LoVo (cell line): Measurements from ENCODE around the gene SBNO1.
"Not testable (repeated sequence)": the region's sequence is repeated elsewhere in the genome, so short reads cannot be mapped to it uniquely, and the experiment has no call there.

ENCODE experiments used
- DNase-seq: peaks from one replicate; pipeline ENCODE4 v3.0.0-alpha.2; 2016; ENCODE audit warnings: low spot score

Gene SBNO1

DNA sequence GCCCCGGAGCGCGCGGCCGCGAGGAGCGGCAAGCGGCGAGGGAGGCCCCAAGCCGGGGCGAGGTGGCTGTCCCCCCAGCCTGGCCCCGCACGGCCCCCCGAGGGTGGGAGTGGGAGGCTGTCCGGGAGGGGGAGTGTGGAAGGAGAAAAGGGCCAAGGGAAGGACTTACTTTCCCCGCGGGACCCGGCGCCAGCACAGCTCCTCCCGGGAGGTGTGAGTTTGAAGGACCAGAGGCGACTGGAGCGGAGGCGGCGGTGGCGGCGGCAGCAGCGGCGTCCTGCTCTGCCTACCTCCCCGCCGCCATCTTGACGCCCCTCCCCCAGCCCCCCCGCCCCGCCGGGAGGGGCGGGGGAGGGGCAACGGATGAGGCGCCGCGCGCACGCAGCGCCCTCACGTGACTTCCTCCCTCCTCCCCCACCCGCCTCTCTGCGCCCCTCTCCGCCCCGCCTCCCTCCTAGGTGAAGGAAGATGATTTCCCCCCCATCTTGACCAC lies at the start of gene SBNO1:
Gene SBNO1 (minus strand): TSS at position 316 of the 493 bp plus-strand sequence. CDS start 14,406 bp downstream, outside the sequence.
- DNase-seq, result peak; percentile 95

DNA sequence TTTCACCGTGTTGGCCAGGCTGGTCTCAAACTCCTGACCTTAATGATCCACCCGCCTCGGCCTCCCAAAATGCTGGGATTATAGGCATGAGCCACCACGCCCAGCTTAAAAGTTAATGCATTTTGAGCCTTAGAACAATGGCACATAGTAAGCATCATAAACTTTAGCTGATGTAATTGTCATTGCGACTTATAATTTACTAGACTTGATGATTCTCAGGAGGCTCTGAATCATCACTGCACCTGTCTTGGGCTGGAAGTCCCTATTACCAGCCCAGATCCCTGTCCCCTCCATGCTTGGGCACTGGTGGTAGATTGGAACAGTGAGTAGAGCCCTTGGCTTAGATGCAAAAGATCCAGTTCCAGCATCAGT lies 45.4 kb upstream of the SBNO1 start:
- DNase-seq, result no peak

DNA sequence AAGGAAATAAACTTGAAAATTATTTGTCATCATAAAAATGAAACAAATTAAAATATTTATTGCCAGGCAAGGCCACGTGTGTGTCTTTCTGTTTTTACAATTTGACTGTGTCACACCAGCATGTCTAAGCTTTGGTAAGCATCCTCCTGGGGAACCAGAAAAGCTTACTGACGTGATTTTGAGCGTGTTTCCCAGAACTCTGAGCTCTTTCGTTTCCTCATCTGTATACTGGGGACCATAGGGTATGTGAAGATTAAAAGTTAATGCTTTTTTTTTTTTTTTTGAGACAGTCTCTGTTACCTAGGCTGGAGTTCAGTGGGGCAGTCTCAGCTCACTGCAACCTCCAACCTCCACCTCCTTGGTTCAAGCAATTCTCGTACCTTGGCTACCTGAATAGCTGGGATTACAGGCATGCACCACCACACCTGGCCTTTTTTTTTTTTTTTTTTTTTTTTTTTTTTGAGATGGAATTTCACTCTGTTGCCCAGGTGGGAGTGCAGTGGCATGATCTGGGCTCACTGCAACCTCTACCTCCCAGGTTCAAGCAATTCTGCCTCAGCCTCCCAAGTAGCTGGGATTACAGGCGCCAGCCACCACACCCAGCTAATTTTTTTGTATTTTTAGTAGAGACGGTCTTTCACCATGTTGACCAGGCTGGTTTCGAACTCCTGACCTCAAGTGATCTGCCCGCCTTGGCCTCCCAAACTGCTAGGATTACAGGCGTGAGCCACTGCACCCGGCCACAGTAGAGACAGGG lies 44.8 kb upstream of the SBNO1 start:
- DNase-seq, result not testable (repeated sequence)

DNA sequence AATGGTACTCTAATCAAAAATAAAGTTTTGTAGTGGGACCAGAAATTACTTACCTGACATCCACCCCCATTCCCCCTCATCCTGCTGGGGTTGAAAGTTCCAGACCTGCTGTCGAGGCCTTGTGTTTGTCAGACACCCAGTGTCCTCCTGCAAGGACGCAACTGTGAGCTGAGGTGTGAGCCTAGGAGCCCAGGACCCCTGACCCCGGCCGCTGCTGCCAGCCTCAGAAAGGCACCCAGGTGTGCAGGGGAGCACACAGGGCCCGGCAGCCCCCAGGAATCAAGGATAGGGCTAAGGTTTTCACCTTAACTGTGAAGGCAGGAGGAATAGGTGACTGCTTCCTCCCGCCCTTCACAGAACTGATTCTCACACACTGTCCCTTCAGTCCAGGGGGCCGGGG lies 44.0 kb upstream of the SBNO1 start:
- DNase-seq, result not testable (repeated sequence)

DNA sequence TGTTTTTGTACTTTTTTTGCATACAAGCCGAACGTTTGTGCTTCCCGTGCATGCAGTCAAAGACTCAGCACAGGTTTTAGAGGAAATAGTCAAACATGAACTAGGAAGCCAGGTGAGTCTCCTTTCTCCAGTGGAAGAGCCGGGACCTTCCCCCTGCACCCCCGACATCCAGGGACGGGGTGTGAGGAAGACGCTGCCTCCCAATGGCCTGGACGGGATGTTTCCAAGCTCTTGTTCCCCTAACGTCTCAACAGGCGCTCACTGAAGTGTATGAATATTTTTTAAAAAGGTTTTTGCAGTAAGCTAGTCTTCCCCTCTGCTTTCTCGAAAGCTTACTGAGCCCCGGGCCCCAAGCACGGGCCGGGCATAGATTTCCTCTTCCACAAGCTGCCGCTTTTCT lies 43.3 kb upstream of the SBNO1 start:
- not testable (repeated sequence) for DNase-seq

DNA sequence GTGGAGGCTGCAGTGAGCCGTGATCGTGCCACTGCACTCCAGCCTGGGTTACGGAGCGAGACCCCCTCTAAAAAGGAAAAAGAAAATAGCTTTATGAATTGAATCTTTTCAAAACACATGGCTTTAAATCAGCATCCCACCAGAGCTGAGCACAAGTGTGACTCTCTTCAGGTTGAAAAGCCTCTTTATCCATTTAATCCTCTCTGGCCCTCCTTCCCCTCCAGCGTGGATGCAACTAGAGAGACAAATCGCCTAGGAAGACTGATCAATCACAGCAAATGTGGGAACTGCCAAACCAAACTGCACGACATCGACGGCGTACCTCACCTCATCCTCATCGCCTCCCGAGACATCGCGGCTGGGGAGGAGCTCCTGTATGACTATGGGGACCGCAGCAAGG lies 42.6 kb upstream of the SBNO1 start:
- not testable (repeated sequence) for DNase-seq

DNA sequence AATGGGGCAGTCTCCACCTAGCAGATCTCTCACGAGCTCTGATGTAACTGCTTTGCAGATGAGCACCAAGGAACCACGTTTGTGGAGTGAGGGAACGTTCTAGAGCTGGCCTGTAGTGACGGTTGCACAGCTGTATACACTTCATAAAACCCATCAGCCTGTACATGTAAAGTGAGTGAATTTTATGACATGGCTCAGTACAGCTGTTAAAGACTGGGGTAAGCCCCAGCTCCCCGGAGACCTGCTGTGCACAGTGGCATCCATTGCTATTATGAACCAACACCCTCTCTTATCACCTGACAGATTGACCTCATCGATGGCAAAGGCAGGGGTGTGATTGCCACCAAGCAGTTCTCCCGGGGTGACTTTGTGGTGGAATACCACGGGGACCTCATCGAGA lies 39.9 kb upstream of the SBNO1 start:
- no peak for DNase-seq

DNA sequence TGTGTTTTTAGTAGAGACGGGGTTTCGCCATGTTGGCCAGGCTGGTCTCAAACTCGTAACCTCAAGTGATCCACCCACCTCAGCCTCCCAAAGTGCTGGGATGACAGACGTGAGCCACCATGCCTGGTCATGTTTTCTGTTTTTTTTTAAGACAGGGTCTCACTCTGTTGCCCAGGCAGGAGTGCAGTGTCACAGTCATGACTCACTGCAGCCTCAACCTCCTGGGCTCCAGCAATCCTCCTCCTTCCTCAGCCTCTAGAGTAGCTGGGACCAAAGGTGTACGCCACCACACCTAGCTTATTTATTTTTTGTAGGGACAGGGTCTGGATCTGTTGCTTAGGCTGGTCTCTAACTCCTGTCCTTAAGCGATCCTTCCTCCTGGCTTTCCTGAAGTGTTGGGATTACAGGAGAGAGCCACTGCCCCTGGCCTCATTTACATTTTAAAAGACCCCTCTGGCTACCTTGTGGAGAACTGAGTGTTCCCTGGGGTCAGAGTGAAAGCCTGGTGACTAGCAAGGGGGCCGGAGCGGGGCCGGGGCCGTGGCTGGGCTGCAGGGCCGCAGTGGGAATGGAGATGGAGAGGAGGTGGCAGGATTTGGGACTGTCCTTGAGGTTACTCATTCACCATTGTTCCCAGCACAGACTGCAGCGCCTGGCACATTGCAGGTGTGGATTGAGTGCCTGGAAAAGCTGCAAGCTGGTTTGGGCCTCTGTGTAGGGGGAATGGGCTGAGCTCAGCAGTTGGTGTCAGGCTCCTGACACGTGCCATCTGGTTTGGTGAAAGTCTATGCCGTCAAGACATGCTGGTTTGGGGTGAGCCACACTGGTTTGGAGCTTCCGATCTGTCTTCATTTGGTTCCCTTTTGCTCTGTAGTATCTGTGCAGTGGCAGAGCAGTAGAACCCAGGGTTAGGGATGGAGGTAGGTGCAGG lies 37.4 kb upstream of the SBNO1 start:
- DNase-seq, result no peak

DNA sequence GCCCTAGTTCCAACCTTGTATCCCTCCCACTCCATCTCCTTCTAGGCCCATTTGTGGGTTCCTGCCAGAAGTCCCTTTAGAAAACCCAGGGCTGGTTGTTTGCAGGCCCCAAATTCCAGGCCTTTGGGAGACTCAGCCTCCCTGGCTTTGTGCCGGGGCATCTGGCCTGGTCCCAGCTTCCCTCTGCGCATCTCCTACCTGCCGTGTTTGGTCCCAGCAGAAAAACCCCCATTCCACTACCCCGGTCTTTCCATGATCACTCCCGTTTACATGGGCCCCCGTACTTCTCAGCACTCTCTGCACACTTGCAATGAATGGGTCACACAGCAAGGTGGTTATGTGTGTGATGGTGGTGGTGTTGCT lies 34.6 kb upstream of the SBNO1 start:
- DNase-seq, result no peak

DNA sequence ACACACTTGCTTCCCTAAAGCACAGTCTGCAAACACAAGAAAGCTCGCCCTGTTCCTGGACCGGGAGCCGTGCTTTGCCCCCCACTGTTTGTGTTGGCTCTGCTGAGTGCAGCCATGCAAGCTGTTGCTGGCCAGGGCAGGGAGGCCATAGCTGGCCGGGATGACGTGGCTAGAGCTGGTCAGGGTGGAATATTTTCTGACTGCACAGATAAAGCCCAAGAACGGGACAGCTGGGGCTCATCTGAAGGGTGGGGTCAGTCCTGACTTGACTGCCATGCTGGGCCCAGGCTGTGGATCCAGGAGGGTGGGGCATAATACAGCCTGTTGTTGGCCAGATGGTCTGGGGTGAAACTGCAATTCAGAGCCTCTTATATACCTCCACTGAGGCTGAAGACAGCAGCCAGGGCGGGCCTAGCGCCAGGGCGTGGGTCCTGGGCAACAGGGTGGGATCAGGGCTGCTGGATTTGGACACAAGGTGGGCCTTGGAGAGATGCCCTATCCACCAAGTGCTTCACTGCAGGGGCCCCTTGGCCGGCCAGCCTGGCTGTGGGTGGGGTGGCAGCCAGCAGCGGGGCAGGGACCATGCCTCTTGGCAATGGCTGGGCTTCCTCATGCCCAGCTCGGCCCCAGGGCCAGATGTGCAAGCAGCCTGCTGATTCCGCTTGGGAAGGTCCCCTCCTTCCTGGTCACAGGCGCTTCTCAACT lies 34.1 kb upstream of the SBNO1 start:
- DNase-seq, result no peak

DNA sequence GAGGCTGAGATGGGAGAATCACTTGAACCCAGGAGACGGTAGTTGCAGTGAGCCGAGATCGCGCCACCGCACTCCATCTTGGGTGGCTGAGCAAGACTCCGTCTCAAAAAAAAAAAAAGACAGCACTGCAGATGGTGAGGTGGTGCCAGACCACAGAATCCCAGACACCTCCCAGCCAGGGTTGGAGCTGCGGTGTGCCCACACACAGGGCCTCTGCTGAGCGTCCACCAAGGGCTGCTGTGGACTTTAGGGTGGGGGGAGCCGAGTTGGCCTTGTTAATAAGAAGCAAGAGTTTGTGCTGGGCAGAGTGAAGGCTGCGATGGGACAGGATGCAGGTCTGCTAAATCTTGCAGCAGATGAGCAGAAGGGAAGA lies 33.5 kb upstream of the SBNO1 start:
- no peak for DNase-seq

DNA sequence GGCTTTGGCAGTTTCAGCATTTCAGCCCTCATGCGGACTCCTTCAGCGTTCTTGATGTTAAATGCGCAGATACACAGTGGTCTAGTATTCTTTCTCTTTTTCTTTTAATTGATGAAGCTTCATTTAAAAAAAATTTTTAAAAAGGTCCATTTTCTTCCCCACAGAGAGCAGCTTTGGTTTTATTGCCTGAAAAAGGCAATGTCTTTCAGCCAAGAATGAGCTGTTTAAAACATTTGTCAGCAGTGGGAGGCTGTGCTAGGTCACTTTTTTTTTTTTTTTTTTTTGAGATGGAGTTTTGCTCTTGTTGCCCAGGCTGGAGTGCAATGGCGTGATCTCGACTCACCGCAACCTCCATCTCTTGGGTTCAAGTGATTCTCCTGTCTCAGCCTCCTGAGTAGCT lies 32.8 kb upstream of the SBNO1 start:
- DNase-seq, result no peak

DNA sequence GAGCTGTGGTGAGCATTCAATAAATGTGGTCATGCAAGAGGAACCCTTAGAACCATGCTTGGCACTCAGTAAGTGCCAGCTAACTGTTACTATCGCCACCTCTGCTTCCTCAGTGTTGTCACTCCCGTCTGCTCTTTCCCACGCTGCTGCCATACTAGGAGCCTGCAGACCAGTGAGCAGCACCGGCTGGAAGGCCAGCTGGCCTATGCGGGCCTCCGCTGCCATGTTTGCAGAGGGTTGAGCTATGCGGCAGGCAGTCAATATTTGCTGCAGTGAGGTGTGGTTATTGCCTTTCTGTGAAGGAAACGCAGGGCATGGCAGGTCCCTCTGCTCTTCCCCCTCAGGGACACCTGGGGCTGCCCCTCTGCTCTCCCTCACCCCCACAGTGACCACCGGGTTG lies 32.3 kb upstream of the SBNO1 start:
- DNase-seq, result no peak

DNA sequence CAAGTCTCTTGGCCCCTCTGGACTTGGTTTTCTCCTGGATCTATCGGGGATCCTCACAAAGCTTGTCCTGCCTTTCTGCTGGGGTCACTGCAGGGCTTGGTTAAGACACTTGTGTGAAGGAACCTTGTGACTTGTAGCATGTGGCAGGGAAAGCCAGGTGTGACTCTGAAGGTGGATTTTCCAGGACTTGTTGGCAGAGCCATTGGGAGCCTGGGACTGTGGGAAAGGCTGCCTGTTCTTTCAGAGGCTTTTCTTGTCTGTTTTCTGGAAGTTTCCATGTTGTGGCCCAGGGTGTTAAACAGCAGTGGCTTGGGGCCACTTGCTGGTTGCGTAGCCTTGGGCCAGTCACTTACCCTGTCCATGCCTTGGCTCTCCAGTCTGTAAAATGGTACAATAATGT lies 31.9 kb upstream of the SBNO1 start:
- DNase-seq, result no peak

DNA sequence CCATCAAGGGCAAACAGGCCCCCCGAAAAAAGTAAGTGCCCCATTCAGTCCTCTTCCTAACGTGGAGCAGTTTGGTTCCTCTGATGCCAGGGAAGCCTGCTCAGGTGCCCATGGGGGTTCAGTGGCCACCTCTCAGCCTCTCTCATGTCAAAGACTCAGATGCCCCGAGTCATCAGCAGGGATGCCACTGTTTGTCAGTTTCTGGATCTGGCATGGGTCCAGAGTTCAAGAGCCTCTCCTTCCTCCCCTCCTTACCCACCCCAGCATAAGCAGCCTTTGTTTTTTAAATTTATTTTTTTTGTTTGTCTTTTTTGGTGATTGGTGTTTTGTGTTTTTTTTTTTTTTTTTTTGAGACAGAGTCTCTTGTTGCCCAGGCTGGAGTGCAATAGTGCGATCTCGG lies 30.6 kb upstream of the SBNO1 start:
- no peak for DNase-seq

DNA sequence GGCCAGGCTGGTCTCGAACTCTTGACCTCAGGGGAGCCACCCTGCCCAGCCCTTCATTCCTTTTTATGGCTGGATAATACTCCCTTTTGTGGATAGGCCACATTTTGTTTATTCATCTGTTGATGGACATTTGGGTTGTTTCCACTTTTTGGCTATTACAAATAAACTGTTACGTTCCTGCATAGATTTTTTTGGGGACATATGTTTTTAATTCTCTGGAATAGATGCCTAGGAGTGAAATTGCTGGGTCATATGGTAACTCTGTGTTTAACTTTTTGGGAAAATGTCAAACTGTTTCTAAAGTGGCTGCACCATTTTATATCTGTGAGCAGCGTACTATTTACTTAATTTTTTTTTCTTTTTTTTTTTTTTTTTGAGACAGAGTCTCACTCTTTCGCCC lies 29.1 kb upstream of the SBNO1 start:
- no peak for DNase-seq

DNA sequence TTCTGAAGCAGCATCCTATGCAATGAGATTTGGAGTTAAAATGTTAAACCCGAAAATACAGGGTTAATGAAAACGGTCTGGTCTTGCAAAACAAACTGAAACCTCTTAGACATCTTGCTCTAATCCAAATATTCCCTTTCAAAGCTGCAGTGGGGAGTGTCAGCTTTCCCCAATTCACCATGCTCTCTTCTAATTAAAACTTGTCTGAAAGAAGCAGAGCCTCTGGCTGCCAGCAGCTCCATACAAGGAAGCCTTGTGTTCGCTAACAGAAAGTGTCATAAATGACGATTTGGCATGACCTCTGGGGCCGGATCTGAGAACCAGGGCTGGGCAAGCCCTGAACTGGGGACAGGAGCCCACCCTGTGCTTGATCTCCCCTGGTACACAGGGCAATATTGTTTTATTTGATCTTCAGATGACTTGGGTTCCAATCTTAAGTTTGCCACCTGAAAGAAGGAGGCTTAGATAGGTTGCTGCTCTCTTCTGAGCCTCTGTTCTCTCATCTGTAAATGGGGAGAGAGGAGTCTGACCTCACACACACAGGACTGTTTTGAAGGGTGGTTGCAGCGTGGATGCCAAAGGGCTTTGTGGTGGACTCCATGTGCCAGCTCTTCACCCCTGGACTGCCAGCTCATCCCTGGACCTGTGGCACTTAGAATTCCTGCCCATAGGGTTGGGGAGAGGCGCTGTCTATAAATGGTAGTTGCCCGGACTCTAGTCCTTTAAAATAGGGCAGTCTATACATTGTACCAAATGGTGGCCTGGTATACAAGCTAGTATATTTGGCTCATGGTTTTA lies 27.1 kb upstream of the SBNO1 start:
- no peak for DNase-seq

DNA sequence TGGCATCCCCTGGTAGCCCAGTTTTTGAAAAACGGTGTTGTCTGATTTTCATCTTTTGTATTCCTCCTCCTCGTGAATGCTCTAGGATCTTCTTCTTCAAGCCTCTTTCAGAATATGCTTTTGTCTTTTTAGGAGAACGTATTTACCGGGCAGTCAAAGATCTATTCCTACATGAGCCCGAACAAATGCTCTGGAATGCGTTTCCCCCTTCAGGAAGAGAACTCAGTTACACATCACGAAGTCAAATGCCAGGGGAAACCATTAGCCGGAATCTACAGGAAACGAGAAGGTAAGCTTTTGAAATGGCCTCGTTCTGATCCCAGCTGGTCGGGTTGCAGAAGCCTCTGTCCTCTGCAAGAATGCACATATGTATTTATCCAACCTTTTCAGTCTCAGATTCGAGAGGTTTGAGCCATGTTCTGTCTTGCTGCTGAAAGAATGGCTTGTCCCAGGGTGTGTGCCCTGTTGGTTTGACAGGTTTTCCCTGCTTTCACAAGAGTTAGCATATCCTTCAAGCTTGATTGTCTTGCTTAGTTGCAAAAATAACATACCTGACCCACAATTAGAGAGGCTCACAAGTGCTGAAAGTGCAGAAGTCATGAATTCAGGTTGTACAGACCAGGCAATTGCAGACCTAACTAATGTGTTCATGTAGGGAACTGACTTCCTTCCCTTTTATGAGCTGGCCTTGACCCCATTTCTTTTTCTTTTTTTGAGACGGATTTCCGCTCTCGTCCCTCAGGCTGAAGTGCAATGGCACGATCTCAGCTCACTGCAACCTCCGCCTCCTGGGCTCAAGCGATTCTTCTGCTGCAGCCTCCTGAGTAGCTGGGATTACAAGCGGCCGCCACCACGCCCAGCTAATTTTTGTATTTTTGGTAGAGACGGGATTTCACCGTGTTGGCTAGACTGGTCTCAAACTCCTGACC lies 26.1 kb upstream of the SBNO1 start:
- no peak for DNase-seq

DNA sequence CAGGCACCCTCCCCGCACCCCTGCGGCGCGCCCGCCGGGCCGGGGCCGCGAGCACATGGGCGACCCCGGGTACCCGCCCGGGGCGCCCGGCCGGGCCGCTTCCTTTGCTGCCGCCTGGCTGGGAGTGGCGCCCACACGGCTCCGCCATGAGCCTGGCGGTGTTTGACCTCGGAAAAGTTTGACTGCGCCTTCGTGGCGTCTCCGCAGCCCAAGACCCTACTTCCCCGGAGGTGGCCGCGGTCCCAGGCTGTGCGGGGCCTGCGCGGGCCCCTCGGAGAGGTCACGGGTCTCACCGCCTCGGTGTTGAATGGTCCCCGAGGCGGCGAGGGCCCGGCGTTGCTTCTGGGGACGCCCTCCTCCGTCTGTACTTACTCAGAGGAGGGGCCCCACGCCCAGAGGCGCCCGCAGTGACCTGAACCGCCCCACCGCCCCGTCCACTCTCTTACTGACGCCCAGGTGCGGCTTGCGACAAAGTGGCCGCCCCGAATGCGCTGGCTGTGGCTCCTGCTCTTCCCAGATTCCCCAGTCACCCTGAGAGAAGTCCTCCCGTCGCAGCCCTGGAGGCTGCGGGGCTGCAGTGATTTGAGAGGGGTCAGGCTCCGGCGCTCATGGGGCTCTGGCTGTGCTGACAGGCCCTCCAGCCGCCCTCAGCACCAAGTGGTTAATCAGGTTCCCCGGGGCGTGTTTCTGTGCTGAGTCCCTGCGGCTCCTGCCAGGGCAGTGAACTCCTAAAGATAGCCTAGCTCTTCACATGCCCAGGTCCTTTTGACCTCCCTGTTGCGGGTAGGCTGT lies 25.1 kb upstream of the SBNO1 start:
- peak; percentile 20 for DNase-seq
